ENCODE results near the gene PKMYT1.

PKMYT1 gene

DNA sequence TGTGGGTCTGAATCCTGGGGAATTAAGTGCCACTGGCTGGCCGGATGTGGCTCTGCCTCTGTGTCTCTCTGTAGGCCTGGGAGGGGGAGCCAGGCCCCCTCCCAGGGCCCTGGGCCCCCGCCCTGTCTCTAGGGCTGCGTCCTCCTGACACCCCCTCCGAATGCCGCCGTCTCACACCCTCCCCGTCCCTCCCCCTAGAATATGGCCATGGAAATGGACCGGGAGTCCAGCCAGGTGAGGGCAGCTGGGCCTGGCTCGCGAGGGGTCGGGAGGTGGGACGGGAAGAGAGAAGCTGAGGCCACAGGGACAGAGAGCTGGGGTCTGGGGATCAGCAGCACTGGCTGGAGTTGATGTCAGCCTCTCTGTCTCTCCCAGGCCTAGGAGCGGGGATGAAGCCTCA lies 16.1 kb upstream of the PKMYT1 start:
- Histone ChIP-seq H3K36me3 (peaks cover 19% of the 10 kb centered on the region), H3K4me1 (ENCODE audit: control insufficient read depth in 1 of 2, insufficient read depth in 1 of 2, low read depth in 1 of 2, low read length in 1 of 2) (no peaks in the 10 kb centered on the region), H3K27me3 (no peaks in the 10 kb centered on the region), H3K4me3 (ENCODE audit: low read depth in 1 of 2, low read length in 1 of 2) (no peak overlapping the region), H3K9me3 (no peaks in the 10 kb centered on the region), H3K27ac (no peak overlapping the region)
- TF ChIP-seq, protein P1, sequence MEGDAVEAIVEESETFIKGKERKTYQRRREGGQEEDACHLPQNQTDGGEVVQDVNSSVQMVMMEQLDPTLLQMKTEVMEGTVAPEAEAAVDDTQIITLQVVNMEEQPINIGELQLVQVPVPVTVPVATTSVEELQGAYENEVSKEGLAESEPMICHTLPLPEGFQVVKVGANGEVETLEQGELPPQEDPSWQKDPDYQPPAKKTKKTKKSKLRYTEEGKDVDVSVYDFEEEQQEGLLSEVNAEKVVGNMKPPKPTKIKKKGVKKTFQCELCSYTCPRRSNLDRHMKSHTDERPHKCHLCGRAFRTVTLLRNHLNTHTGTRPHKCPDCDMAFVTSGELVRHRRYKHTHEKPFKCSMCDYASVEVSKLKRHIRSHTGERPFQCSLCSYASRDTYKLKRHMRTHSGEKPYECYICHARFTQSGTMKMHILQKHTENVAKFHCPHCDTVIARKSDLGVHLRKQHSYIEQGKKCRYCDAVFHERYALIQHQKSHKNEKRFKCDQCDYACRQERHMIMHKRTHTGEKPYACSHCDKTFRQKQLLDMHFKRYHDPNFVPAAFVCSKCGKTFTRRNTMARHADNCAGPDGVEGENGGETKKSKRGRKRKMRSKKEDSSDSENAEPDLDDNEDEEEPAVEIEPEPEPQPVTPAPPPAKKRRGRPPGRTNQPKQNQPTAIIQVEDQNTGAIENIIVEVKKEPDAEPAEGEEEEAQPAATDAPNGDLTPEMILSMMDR (IDR thresholded peaks at IDR 0.05), result no peak

DNA sequence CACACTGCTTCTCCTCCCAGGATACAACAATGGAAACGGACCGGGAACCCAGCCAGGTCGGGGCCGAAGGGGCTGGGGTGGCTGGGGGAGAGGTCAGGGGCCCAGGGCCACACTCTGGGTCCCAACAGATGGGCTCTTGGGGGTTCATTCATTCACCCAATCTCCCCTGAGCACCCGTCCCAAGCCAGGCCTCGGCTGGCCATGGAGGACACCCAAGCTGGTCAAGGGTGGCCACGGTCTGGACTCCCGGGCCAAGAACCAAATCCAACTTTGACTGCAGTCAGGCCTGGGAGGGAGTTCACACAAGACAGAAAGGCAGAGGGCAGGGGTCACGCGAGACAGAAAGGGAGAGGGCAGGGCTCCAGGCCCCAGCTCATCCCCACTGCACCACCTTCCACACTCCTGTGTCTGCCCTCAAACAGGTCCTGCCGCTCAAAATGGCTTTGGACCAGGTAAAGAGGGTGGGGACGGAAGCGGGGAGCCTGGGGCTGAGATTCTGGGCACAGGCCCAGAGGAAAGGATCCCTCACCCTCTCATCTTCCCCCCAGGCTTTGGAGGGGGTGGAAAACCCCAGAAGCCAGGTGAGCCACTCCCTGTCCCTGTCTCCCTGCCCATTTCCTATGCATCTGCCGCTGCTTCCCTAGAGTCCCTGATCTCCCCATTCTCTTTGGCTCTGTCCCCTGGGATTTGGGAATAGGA lies 12.3 kb upstream of the PKMYT1 start:
- no peak overlapping the region for H3K27ac ChIP-seq
- H3K4me3 ChIP-seq (ENCODE audit: low read depth in 1 of 2, low read length in 1 of 2), result no peak overlapping the region
- TF ChIP-seq, protein P1 (IDR thresholded peaks at IDR 0.05), result no peak
- peaks cover 13% of the 10 kb centered on the region for H3K27me3 ChIP-seq
- no peaks in the 10 kb centered on the region for H3K36me3 ChIP-seq
- H3K9me3 ChIP-seq, result no peaks in the 10 kb centered on the region
- H3K4me1 ChIP-seq (ENCODE audit: control insufficient read depth in 1 of 2, insufficient read depth in 1 of 2, low read depth in 1 of 2, low read length in 1 of 2), result no peaks in the 10 kb centered on the region

DNA sequence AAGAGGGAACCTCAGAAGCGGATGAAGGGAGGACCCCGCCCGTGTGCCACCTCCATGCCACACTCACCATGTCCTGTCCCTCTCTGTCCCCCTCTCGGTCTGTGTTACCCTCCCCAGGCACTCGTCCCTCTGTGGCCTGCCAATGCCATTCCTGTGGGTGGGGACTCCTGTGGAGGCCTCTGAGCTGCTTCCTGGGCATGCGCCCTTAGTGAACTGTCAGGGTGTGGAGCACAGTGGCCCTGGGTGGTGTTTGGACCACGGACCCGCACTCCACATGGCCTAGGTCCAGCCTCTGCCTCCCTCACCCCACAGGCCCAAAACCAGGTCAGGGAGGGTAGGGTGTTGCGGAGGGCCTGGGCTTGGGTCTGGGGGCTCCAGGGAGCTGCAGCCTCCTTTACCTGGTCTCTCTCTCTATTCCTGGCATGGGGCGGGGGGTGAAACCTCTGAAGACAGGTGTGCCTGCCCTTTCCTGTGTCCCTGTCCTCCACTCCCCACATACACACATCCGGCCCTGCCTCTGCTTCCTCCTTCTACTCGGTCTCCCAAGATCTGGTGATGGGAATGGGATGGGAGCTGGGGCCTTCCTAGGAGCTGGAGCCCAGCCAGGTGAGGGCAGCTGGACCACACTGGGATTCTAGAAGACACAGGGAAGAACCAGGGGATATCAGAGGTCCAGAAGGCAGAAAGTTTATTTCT lies 11.5 kb upstream of the PKMYT1 start:
- TF ChIP-seq, protein P1 (IDR thresholded peaks at IDR 0.05), result no peak
- Histone ChIP-seq H3K4me1 (ENCODE audit: control insufficient read depth in 1 of 2, insufficient read depth in 1 of 2, low read depth in 1 of 2, low read length in 1 of 2) (no peaks in the 10 kb centered on the region), H3K9me3 (no peaks in the 10 kb centered on the region), H3K36me3 (no peaks in the 10 kb centered on the region), H3K27me3 (peaks cover 13% of the 10 kb centered on the region), H3K27ac (no peak overlapping the region), H3K4me3 (ENCODE audit: low read depth in 1 of 2, low read length in 1 of 2) (no peak overlapping the region)

DNA sequence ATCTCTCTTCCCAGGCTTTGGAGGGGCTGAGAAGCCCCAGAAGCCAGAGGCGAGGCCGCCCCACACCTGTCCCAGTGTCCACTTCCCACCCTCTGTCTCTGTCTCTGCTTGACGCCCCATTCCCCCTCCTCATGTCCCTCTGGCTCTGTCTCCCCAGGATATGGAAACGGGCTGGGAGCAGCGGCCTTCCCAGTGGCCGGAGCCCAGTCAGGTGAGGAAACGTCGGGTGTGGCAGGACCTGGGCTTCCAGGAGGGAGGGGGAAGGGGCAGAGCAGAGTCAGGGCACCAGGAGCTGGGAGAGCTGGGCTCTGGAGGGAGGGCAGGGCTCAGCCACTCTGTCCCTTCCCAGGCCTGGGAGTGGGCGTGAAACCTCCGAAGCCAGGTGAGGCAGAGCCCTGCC lies 10.6 kb upstream of the PKMYT1 start:
- H3K27me3 ChIP-seq, result peaks cover 13% of the 10 kb centered on the region
- no peak overlapping the region for H3K4me3 ChIP-seq (ENCODE audit: low read depth in 1 of 2, low read length in 1 of 2)
- no peak overlapping the region for H3K27ac ChIP-seq
- no peaks in the 10 kb centered on the region for H3K4me1 ChIP-seq (ENCODE audit: control insufficient read depth in 1 of 2, insufficient read depth in 1 of 2, low read depth in 1 of 2, low read length in 1 of 2)
- no peaks in the 10 kb centered on the region for H3K36me3 ChIP-seq
- H3K9me3 ChIP-seq, result no peaks in the 10 kb centered on the region
- TF ChIP-seq, protein P1 (IDR thresholded peaks at IDR 0.05), result no peak

DNA sequence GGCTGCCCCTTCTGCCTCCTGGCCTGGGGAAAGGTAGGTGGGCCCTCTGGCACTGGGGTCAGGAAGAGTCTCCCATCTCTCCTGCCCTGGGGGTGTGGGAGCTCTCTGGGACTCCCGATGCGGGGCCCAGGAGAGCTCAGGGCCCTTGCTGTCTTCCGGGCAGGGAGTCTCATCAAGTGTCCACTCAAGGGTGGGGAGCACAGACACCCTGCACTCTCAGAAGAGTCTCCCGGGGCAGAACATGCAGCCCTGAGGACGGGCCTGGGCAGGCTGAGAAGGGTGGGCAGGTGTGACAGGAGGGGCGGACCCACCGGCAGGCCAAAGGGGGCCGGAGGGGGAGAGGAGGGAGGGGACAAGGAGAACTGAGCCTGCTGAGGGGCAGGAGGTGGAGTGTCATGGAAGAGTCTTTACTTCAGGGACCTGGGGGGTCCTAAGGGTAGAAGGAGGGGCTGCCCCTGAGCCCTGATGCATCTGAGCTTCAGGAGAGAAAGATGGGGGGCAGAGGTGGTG lies 8.4 kb upstream of the PKMYT1 start:
- Histone ChIP-seq H3K4me1 (ENCODE audit: control insufficient read depth in 1 of 2, insufficient read depth in 1 of 2, low read depth in 1 of 2, low read length in 1 of 2) (peaks cover 5 to 6% of the 10 kb centered on the region in 2 experiments), H3K36me3 (no peaks in the 10 kb centered on the region), H3K4me3 (ENCODE audit: low read depth in 1 of 2, low read length in 1 of 2) (no peak overlapping the region), H3K27ac (no peak overlapping the region), H3K9me3 (no peaks in the 10 kb centered on the region), H3K27me3 (peaks cover 13% of the 10 kb centered on the region)
- TF ChIP-seq, protein P1 (IDR thresholded peaks at IDR 0.05), result no peak

All from neutrophil (primary cell).